COLO829 (cell line): ENCODE results near the gene ZNF71.

Source experiments
- DNase-seq: peaks from one replicate; pipeline ENCODE4 v3.0.0; 2012; ENCODE audit warnings: low spot score

ZNF71 gene

DNA sequence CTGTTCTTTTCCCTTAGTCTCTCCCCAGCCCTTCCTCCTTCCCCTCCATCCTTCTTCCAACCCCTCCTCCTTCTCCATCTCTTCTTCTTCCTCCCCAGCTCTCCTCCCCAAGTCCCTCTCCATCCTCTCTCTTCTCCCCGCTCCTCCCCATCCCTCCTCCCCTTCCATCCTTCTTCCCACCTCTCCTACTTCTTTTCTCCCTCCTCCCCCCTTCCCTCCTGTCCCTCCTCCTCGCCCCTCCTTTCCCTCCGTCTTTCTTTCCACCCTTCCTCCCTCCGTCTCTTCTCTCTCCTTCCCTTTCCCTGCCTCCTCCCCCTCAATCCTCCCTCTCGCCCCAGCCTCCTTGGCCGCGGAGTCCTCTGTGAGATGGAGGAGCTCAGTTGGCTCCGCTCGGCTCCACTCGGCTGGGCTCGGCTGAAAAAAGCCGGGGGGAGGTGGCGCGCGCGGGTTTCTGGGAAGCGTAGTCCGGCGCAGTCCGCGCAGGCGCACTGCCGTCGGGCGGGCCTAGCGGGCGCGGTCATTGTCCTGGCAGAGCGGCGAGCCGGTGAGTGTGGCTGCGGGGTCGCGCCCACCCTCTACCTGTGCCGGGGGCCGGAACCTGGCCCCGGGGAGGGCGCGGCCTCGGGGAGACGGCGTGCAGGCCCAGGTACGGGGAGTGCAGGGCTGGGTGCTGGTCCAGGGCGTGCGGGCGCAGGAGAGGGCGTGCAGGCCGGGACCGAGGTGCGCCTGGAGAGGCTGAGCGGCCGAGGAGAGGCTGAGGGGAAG lies at the start of gene ZNF71:
TSS of gene ZNF71 (plus strand) at position 520 of the 765 bp plus-strand sequence. CDS start 6,257 bp downstream, outside the sequence.
- DNase-seq = peak; percentile 94

DNA sequence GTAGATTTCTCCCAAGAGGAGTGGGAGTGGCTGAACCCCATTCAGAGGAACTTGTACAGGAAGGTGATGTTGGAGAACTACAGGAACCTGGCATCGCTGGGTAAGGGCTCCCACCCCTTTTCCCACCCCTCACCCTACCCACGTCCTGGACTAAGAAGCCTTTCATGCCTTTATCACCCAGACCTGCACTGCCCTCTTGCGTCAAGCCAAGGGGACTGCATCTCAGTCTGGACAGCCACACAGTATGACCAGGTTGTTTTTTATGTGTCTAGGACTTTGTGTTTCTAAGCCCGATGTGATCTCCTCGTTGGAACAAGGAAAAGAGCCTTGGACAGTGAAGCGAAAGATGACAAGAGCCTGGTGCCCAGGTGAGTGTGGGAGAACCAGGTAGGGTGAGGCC lies 47.6 kb upstream of the ZNF71 start:
- no peak for DNase-seq

DNA sequence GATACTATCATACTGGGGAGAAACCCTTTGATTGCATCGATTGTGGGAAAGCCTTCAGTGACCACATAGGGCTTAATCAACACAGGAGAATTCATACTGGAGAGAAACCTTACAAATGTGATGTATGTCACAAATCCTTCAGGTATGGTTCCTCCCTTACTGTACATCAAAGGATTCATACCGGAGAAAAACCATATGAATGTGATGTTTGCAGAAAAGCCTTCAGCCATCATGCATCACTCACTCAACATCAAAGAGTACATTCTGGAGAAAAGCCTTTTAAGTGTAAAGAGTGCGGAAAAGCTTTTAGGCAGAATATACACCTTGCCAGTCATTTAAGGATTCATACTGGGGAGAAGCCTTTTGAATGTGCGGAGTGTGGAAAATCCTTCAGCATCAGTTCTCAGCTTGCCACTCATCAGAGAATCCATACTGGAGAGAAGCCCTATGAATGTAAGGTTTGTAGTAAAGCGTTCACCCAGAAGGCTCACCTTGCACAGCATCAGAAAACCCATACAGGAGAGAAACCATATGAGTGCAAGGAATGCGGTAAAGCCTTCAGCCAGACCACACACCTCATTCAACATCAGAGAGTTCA lies 40.7 kb upstream of the ZNF71 start:
- DNase-seq = no peak

DNA sequence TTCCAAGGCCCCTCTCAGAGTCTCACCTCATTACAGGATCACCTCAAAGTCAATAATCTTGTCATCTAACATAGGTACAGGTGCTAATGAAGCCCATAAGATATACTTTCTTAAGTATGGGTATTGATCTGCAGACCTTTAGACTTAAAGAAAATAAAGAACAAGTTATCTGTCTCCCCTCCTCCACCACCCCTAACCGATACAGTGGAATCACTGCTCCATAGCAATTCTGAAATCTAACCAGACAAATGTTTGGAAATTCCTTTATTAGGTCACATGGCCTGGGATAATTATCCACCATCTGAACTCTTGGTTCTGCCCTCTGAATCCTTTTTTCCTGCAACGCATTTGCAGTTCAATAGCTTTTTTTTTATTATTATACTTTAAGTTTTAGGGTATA lies 32.3 kb upstream of the ZNF71 start:
- no peak for DNase-seq

DNA sequence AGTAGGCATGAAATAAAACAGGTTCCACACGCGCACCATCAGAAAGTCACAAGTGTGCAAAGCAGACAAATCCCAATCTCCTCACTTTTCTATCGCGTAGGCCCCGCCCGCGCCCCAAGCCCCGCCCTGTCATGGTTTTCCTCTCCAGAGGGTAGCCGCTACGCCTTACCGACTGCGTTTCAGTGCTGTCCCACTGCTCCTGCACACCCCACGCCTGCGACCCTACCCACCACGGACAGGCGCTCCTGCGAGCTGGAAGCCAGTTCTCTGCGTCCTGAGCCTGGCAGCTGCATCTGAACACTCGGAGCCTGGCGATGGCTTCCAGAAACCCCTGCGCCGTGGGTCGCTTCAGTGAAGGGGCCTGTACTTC lies 28.2 kb upstream of the ZNF71 start:
- DNase-seq = peak; percentile 39

DNA sequence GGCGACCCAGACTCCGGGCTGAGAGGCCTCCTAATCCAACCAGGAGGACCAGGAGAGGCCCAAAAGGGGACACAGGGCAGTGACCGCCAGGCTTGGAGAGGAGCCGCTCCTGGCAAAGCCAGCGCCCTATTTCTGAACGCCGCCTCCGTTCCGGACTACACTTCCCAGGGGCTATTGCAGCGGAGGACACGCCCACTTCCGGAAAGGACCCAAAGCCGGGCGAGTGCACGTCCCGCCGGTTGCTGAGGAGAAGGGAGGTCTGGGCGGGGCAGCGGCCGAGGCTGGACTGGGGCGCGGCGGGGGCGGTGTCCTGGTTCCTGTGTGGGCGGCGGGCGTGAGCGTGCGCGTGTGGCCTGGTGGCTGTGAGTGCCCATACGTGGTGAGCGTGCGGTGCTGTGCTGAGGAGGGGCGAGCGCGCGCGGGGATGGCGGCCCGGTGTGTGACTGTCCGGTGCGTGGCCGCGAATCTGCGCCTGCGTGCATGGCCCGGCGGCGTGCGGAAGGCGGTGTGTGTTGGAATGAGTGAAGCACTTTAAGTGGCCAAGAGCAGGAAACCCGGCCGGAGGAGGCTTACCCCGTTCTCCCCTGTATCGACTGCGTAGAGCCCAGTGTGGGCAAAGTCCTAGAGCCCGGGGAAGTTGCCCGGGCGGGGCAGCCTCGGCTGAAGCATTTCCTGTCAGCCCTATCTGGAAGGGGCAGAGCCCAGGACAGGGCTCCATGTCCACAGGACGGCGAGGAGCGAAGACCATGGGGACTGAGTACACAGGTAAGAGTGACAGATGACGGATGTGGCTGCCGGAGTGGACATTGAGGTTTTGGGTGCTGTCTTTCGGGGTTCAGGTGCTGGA lies 27.6 kb upstream of the ZNF71 start, which contains the start of gene ZNF470:
TSS of gene ZNF470 (plus strand) at position 195 of the 847 bp plus-strand sequence. CDS start 2,844 bp downstream, outside the sequence.
- DNase-seq = peak; percentile 91

DNA sequence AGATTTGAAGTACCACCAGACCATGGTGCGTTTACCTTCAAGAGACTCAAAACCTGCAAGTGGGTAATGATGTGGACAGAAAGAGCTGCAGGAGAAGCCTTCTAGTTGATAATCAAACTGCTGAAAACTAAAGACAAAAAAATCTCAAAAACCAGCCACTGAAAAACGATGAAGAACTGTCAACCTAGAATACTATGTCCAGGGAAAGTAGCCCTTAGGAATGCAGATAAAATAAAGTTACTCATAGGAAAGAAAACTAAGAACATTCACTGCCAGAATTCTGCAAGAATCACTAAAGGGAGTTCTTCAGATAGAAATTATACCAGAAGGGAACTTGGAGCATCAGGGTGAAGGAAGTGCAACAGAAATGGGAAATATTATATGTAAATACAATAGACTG lies 22.5 kb upstream of the ZNF71 start:
- DNase-seq = no peak

DNA sequence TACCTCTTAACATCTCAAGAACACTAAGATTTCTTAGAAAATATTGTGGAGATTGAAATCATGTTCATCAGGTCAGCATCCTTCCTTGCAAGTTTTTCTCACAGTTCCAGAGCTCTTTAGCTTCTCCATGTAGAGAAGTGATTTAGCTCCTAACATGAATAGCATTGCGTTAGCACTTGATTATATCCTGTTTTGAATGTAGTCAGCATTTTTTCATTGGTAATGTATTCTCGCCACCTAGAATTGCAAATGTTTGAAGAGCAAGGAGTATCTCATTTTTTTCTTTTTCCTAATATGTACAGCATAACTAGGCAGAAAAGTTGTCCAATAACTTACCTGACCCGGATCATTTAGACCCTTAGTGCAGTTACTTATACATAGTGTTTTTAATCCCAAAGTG lies 21.2 kb upstream of the ZNF71 start:
- DNase-seq = no peak

DNA sequence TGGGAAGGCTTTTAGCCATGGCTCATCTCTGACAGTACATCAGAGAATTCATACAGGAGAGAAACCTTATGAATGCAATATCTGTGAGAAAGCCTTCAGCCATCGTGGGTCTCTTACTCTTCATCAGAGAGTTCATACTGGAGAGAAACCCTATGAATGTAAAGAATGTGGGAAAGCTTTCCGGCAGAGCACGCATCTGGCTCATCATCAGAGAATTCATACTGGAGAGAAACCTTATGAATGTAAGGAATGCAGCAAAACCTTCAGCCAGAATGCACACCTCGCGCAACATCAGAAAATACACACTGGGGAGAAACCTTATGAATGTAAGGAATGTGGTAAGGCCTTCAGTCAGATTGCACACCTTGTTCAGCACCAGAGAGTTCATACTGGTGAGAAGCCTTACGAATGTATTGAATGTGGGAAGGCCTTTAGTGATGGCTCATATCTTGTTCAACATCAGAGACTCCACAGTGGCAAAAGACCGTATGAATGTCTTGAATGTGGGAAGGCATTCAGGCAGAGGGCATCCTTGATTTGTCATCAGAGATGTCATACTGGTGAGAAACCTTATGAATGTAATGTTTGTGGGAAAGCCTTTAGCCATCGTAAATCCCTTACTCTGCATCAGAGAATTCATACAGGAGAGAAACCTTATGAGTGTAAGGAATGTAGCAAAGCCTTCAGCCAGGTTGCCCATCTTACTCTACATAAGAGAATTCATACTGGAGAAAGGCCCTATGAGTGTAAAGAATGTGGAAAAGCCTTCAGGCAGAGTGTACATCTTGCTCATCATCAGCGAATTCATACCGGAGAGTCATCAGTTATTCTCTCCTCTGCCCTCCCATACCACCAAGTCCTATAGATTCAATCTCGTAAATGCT lies 17.1 kb upstream of the ZNF71 start:
- no peak for DNase-seq

DNA sequence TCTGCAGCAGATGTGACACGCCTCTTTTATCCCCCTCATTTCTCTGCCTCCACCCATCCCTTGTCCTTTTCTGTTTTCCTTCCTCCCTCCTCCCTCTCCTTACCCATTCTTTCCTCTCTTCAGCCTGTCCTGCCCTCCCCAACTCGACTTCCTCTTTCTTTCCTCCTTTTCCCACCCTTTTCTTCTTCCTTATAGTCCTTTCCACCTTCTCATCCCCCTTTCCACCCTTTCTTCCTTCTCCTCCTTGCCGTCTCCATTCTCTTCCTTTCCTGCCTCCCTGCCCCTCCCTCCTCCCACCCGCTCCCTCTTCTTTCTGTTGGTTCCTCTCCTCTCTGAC lies 688 bp upstream of the ZNF71 start:
- DNase-seq = no peak

DNA sequence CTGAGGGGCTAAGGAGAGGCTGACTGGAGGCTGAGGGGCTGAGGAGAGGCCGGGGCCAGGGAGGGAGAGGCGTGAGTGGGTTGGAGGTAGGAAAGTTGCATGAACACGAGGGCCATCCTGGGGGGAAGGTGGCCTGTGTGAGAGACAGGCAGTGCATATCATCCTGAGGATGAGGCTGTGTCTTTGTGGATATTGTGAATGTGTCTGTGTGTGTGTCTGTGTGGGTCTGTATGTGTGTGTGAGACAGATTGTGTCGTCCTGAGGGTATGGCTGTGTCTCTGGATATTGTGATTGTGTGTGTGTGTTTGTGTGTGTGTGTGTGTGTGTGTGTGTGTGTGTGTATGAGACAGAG lies 422 bp downstream of the ZNF71 start:
- peak; percentile 6 for DNase-seq

DNA sequence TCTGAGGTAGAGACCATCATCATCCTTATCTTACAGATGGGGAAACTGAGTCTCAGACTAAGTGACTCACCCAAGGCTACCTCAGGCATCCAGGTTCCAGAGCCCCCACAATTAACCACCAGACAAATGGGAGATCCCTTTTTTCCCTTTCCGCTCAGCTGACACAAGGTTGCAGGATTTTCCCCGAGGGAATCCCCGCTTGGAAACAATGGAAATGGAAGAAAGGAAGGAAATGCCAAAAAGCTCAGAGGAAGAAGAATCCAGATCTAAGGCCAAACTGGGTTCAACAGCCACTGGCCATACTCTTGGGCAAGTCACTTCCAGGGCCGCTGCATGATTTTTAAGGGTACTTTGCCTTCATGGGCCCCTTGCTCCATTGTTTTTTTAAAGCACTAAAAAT lies 1.6 kb downstream of the ZNF71 start:
- DNase-seq = no peak

DNA sequence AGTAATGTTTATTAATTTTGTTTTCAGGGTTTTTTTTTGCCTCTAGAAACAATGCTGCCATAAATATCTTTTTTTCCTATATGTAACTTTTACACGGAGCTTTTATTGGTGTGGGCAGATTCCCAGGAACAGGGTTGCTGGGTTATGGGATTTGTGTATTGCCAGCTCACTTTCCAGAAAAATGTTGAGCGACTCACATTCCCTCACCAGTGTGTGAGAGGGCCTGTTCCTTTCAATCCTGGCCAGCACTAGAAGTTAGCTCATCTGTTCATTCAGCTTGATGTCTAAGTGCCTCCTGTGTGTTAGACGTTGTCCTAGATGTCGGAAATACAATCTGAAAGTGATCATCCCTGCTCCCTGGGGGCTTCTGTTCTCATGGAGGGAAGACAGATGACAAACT lies 2.6 kb downstream of the ZNF71 start:
- DNase-seq = no peak

DNA sequence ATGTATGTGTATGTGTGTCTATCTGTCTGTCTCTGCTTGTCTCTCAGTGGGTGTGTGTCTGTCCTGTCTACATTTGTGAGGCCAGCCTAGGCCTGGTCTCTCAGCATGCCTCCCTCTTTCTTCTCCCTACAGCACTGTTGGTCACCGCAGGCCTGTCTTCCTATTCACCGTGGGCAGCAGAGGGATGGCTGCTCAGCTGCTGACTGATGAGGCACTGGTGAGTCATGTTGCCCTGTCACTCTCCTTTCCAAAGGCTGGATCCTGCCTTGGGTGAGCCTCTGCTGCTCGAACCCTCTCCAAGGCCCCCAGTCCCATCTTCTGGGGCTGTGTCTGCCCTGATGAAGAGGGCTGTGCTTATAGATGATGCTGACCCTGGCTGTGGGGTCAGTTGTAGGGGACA lies 6.3 kb downstream of the ZNF71 start:
- no peak for DNase-seq

DNA sequence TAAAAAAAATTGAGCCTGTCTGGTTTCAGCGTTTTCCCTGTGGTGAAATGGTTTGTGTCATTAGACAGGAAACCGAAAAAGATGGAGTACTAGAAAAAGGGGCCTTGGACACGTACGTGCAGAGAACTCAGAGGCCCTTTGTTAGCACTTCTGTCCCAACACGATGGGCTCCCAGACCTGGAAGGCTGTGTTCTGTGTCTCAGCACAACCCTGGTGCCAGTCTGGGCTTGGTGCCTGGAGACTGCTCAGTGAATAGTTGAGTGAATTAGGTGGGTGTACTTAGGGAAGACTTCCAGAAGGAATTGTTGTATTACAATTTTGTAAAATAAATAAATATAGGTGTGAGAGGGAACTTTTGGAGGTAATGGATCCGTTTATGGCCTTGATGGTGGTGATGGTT lies 8.7 kb downstream of the ZNF71 start:
- DNase-seq = no peak

DNA sequence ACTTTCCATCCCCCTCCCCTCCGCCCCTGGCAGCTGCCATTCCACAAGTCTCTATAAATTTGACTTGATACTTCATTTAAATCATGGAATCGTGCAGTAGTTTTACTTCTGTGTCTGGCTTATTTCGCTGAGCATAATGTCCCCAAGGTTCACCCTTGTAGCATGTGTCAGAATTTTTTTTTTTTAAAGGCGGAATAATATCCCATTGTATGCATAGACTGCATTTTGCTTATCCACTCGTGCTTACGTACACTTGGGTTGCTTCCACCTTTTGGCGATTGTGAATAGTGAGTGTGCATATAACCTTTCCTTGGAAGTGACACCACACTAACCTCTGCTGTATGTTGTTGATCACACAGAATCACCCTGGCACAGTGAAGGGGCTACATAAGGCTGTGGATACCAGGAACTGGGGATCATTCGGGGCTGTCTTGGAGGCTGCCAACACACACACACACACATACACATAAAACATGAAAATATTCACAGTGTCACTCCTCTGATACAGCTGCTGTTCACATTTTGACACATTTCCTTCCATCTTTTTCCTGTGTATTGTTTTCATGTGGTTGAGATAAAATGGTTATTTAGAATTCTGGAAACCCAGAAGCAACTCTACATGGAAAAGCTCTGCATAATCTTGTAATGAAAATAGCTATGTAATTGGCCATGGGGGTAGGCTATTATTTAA lies 13.3 kb downstream of the ZNF71 start:
- DNase-seq = no peak

DNA sequence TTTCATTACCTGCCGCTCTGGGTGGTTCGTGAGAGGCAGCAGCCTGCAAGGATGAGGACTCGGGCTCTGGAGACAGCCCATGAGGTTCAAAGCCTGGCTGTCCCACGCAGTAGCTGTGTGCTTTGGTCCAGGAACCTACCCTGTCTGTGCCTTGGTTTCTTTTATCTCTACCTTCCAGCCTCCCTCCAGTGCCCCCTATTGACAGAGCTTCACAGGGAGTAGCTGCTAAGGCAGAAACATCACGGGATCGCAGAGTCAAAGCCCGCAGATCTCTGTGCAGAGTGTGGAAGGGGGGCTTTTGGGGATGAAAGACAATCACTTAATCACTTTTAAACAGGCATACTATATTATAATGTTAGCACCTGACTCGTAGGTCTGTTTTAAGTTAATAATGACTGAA lies 16.2 kb downstream of the ZNF71 start:
- no peak for DNase-seq

DNA sequence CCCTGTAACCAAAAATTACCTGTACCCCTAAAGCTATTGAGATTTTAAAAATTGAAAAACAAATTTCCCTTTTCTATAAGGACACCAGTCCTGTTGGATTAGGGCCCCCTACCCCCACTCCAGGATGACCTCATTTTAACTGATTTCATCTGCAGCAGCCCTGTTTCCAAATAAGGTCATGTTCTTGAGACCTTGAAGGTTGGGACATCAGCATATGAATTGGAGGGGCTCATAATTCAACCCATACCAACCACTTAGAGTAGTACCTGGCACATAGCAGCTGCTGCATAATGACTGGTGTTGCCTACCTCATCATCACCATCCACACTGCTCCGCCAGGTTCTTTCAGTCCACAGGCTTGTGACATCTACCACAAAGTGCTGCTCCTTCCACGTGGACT lies 17.6 kb downstream of the ZNF71 start:
- DNase-seq = no peak

DNA sequence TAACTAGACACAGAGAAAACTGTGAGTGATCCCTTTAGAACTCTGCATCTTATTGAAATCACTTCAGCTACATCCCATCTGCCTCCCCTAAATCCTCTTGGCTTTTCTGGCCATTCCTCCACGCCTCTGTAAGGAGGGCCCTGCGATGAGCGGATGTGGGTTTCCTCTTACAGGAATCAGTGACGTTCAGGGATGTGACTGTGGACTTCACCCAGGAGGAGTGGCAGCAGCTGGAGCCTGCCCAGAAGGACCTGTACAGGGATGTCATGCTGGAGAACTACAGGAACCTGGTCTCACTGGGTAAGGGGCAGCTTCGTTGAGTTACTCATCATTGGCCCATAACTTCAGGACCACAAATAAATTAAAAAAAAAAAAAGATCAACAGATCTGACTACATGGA lies 18.5 kb downstream of the ZNF71 start:
- no peak for DNase-seq

DNA sequence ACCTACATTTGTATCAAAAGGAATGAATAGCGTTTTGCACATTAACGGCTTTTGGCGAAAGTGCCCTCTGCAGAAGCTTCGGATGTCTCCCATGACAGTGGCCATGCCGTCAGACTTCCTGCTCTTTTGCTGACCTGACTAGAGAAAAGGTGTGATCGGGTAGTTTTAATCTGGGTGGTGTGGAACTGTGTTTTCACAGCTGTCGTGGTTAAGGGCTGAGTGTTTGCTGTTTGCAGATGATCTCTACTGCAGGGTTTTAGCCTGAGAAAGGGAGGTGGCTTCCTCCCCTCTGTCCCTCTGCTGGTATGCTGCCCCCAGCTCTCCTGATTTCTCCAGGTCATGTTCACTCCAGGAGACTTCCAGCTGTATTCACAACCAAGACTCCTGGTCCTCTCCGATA lies 22.4 kb downstream of the ZNF71 start:
- DNase-seq = no peak

DNA sequence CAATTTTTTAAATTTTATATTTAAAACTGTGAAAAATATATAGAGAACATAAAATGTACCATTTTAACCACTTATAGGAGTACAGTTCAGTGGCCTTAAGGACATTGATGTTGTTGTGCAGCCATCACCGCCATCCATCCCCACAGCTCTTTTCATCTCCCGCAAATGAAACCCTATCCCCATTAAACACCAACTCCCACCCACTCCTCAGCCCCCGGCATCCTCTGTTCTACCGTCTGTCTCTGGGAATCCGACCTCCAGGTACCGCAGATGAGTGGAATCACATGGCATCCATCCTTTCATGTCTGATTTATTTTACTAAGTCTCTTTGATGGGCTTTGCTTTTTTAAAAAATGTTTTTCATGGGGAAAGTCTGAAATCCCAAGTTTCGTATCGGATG lies 24.0 kb downstream of the ZNF71 start:
- no peak for DNase-seq

DNA sequence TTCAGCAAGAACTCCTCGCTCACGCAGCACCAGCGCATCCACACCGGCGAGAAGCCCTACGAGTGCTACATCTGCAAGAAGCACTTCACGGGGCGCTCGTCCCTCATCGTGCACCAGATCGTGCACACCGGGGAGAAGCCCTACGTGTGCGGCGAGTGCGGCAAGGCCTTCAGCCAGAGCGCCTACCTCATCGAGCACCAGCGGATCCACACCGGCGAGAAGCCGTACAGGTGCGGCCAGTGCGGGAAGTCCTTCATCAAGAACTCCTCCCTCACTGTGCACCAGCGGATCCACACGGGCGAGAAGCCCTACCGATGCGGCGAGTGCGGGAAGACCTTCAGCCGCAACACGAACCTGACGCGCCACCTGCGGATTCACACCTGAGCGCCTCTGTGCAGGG lies 27.3 kb downstream of the ZNF71 start:
- DNase-seq = no peak
